GM12872 (cell line): ENCODE results near the gene SLC39A11.

ENCODE experiments used
- TF ChIP-seq, protein P1 (sequence below): IDR thresholded peaks from 3 replicates; pipeline ENCODE4 v1.5.1; 2011; ENCODE audit warnings: low read depth, mild to moderate bottlenecking, low read length, moderate library complexity; ENCODE audit not compliant: insufficient read depth

Gene SLC39A11

DNA sequence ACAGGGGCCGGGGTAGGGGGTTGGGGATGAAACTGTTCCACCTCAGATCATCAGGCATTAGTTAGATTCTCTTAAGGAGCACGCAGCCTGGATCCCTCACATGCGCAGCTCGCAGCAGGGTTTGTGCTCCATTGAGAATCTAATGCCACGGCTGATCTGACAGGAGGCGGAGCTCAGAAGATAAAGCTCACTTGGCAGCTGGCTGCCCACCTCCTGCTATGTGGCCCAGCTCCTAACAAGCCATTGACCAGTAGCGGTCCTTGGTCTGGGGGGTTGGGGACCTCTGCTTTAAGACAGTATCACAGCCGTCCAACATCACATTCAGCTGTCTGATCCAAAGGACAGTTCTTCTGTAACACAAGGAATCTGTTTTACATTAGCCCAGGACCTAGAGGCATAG is 62.5 kb downstream of the SLC39A11 start:
- TF ChIP-seq, protein P1, sequence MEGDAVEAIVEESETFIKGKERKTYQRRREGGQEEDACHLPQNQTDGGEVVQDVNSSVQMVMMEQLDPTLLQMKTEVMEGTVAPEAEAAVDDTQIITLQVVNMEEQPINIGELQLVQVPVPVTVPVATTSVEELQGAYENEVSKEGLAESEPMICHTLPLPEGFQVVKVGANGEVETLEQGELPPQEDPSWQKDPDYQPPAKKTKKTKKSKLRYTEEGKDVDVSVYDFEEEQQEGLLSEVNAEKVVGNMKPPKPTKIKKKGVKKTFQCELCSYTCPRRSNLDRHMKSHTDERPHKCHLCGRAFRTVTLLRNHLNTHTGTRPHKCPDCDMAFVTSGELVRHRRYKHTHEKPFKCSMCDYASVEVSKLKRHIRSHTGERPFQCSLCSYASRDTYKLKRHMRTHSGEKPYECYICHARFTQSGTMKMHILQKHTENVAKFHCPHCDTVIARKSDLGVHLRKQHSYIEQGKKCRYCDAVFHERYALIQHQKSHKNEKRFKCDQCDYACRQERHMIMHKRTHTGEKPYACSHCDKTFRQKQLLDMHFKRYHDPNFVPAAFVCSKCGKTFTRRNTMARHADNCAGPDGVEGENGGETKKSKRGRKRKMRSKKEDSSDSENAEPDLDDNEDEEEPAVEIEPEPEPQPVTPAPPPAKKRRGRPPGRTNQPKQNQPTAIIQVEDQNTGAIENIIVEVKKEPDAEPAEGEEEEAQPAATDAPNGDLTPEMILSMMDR: no peak

DNA sequence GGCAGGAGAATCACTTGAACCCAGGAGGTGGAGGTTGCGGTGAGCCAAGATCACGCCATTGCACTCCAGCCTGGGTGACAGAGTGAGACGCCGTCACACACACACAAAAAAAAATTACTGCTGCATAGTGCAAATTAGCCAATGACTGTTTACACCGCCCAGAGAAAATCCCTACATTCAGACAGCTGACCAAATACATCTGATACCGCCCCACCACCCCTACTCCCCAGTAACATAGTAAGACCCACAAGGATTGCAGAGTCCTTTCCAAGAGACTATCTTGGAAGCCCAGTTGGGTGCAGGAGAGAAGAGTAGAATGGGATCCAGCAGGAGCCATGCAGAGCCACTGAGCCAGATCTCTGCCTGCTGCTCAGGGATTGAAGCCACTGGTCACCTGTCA is 63.5 kb downstream of the SLC39A11 start:
- TF ChIP-seq, protein P1: no peak

DNA sequence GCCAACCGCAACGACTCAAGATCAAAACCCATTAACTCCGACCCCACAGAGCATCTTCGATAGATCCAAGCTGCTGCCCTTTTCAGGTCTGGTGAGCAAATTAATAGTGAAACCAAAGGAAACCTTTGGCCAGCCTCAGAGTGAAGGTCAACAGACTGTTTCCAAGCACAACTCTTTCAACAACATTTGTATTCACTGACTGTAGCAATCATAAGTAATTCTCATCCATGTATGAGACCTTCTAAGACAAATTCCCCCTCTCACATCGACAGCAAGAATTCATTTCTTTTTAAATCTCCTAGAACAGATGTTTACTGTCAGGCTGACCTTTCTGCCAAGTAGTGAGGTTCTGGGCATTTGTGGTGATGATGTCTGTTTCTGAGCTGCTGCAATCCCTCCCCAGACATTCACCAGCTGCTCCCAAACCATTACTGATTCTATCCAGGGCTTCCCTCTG is 64.2 kb downstream of the SLC39A11 start:
- TF ChIP-seq, protein P1: no peak

DNA sequence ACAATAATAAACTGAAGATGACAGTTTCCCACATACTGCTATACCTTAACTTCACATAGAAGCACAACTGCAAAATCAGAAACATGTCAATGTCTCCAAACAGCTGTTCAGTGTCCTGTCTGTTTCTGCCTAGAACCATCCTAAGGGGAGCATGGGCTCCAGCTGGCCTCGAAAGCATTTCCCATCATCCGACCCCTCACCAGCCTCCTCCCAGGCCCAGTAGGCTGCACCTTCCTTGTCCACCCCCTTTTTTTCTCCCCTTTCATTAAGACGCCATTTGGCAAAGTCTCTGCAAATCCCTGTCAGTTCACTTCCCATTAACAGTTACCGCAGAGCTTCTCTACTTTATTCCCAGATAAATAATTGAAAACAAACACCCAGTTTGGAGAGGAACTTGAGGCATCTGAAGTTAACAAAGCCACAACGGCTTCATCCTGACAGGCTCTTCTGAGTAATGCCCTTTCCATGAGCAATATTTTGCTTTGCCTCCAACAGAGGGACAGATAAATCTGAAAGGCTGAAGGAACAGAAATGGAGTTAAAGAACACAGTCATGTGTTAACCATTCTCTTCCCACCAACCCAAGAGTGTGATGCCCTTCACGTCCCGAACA is 65.3 kb downstream of the SLC39A11 start:
- TF ChIP-seq, protein P1: no peak

DNA sequence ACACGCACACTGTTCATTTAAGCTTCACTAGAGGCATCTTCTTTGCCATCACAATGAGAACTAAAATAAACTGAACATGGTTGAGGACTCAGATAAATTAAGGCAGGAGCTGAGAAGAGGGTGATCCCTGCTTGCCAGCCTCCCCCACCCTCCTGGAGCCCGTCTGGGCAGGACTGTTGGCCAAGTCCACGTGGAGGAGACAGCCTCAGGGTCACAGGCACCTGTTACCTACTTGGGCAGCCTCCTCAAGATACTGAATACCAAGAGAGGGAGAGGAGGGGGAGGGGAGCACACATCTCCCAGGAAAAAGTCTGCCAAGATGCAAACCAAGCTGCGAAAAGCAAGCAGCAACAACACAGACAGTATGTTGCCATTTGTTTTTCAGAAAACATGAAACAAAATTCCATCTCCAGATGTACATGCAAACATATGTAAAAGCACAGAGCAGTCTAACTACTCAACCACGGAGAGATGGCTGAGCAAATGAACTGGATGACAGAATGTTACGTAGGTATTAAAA is 67.4 kb downstream of the SLC39A11 start:
- TF ChIP-seq, protein P1: no peak

DNA sequence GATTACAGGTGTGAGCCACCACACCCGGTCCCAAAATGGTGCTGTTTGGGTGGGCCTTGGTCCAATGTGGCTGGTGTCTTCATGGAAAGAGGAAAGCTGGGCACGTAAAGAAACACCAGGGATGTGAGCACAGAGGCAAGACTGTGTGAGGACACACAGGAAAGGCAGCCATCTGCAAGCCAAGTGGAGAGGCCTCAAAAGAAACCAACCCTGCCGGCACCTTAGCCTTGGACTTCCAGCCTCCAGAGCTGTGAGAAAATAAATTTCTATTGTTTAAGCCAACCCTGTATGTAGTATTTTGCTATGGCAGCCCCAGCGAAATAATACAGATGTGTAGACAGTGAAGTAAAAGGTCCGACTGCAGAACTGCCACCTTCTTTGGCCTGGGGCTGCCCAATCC is 68.7 kb downstream of the SLC39A11 start:
- TF ChIP-seq, protein P1: no peak

DNA sequence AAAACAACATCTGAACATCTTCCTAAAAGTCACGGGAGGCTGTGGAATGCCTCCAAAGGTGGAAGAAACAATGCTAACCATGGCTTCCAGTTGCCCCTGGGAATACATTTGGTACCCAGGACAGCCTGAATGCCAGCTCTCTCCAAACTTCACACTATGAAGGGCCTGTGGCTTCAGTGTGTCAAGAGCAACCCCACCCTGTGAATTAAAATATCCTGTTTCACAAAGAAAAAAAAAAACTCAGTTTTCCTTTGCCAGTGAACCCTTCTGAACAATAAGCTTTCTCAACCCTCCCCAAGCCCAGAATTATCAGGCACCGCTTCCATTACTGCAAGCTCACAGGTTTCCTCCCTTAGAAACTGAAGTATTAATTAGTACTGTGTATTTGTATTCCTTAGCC is 69.8 kb downstream of the SLC39A11 start:
- TF ChIP-seq, protein P1: no peak
